Activated CD4-positive, alpha-beta memory T cell treated with anti-CD3 and anti-CD28 coated beads, Interleukin-2, amount 10 ng/mL, durations not matched to agents 7 days and 5 days (primary cell): ENCODE measurements around the gene USP20. TPM values are rescaled to one million over a fixed set of nuclear protein-coding genes. Genes with fewer than 3 reads are reported as not detected.
"Not testable (repeated sequence)": the region's sequence is repeated elsewhere in the genome, so short reads cannot be mapped to it uniquely, and the experiment has no call there.

ENCODE experiments used
- CTCF ChIA-PET: fragments of 350-600 bp; sonication (Branson Sonifier 250); formaldehyde crosslinking; loops from one replicate; lab custom pipeline; 2021; ENCODE audit warnings: antibody characterized with exemption, inconsistent platforms; lab: Charles Lee
- POLR2A ChIA-PET: fragments of 350-600 bp; sonication (Branson Sonifier 250); formaldehyde crosslinking; loops from one replicate; lab custom pipeline; 2021; ENCODE audit warnings: antibody characterized with exemption; lab: Charles Lee
- DNase-seq: peaks from one replicate; pipeline ENCODE4 v3.0.0-alpha.2; 2020
- H3K27ac Mint-ChIP-seq: one replicate; pipeline ENCODE4 v1.8.0; 2021; ENCODE audit warnings: mild to moderate bottlenecking, mixed read lengths
- H3K27me3 Mint-ChIP-seq: one replicate; pipeline ENCODE4 v1.8.0; 2021; ENCODE audit warnings: mixed read lengths
- H3K36me3 Mint-ChIP-seq: one replicate; pipeline ENCODE4 v1.8.0; 2021; ENCODE audit warnings: low read depth, mixed read lengths
- H3K4me1 Mint-ChIP-seq: one replicate; pipeline ENCODE4 v1.8.0; 2021; ENCODE audit warnings: mixed read lengths
- H3K4me3 Mint-ChIP-seq: one replicate; pipeline ENCODE4 v1.8.0; 2021; ENCODE audit warnings: mild to moderate bottlenecking, mixed read lengths
- H3K9me3 Mint-ChIP-seq: one replicate; pipeline ENCODE4 v1.8.0; 2021; ENCODE audit warnings: mixed read lengths
- total RNA-seq, 2 experiments: library from RNA; stranded (reverse); gene quantifications; one replicate each; pipeline ENCODE4 v1.2.3, GENCODE V29; 2021

The USP20 gene
- total RNA-seq = 10 to 100 TPM; 86.4 to 87.6 TPM

DNA sequence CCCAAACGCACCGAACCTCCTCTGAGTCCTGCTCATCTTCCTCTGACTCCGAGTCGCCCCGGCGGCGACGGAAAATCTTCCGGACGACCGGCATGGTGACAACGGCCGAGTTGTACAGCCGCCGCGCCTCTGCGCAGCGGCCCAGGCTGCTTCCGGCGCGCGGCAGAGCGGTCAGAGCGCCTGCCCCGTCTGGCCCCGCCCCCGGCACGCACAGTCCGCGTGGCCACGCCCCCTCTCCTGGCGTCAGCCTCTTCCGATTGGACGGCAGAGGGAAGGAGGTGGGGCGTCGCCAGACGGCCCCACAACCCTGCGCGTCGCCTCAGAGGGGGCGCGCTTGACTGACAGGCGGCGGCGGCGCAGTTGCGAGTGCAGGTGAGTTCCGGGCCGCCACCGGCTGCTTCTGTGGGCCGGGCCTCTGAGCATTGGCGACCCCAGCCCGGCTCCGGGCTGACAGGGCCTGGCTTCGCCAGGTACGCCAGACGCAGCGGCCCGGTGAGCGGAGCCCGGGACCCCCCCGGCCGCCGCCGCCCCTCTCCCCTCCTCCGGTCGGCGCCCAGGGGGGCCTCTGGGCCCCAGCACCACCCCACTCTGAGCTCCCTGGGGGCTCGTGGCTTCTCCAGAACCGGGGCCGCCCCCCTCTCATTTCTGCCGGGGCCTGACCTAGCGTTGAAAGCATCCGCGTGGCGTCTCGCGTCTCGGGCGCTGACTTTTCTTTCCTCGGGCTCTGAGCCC, at the start of gene USP20, which contains the start of gene C9orf78:
Gene USP20 (plus strand): TSS at position 331 of the 732 bp plus-strand sequence. CDS start 17,098 bp downstream, outside the sequence.
Gene C9orf78 (minus strand): TSS at position 148 of the 732 bp plus-strand sequence. CDS start 54 bp downstream, at position 94.
- H3K27ac Mint-ChIP-seq = peak within 1 kb of the TSS; percentile 96
- H3K36me3 Mint-ChIP-seq = peaks cover 59% of the 10 kb centered on the region

DNA sequence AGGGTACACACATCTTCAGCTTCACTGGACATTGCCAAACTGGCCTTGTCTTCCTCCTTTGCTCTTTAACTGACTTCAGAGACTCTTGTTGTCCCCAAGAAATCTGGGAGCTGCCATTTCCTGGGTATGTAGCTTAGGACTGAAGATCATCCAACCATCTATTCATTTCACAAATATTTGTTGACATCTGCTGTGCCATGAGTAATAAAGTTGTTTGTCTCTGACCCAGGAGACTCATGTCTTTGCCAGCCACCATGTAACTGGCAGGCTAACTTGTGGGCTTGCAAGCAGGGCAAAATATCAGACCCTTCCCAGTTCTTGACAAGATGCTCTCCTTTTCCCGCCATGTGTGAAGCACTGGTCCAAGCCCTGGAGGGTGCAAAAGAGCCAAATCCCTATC, 49.4 kb upstream of the USP20 start:
- no peak for DNase-seq
- Mint-ChIP-seq H3K4me3 (no peak overlapping the region), H3K4me1 (peaks cover 13% of the 10 kb centered on the region), H3K9me3 (no peaks in the 10 kb centered on the region), H3K27me3 (peaks cover 32% of the 10 kb centered on the region), H3K27ac (no peak overlapping the region), H3K36me3 (no peaks in the 10 kb centered on the region)
- ChIA-PET POLR2A (interaction anchor here (1.6 kb wide), 1 partner anchor 59 kb away, joined by 3 read pairs; no protein-coding TSS in a partner anchor), CTCF (interaction anchor here (1.0 to 5.0 kb wide), 7 partner anchors 9 to 654 kb away, joined by 3 to 47 read pairs (median 5); no protein-coding TSS in a partner anchor)

More for the DNA sequence above, at the start of gene USP20, which contains the start of gene C9orf78:
- POLR2A ChIA-PET = interaction anchor here (0.6 to 6.4 kb wide), 21 partner anchors 9 to 255 kb away, joined by 3 to 145 read pairs (median 4); partner anchors contain the start of genes GPR107, TOR1A and TOR1B
- CTCF ChIA-PET = interaction anchor here (0.5 to 1.8 kb wide), 5 partner anchors 9 to 265 kb away, joined by 3 to 10 read pairs (median 3); no protein-coding TSS in a partner anchor
- Mint-ChIP-seq H3K27me3 (no peaks in the 10 kb centered on the region), H3K4me1 (peaks cover 60% of the 10 kb centered on the region), H3K4me3 (peak within 1 kb of the TSS; percentile 99), H3K9me3 (no peaks in the 10 kb centered on the region)
- peak; percentile 97 for DNase-seq

DNA sequence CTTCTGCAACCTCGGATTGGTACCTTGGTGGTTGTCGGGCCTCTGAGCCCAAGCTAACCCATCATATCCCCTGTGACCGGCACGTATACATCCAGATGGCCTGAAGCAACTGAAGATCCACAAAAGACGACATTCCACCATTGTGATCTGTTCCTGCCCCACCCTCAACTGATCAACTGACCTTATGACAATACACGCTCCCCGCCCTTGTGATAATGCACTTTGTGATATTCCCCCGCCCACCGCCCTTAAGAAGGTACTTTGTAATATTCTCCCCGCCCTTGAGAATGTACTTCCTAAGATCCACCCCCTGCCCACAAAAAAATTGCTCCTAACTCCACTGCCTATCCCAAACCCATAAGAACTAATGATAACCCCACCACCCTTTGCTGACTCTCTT, 48.8 kb upstream of the USP20 start:
- ChIA-PET CTCF (interaction anchor here (1.1 to 5.0 kb wide), 5 partner anchors 10 to 655 kb away, joined by 3 to 47 read pairs (median 5); no protein-coding TSS in a partner anchor), POLR2A (interaction anchor here (1.0 to 1.6 kb wide), 2 partner anchors 60 to 61 kb away, joined by 3 read pairs; no protein-coding TSS in a partner anchor)
- H3K36me3 Mint-ChIP-seq = no peaks in the 10 kb centered on the region
- no peak overlapping the region for H3K27ac Mint-ChIP-seq
- no peaks in the 10 kb centered on the region for H3K9me3 Mint-ChIP-seq
- peaks cover 13% of the 10 kb centered on the region for H3K4me1 Mint-ChIP-seq
- DNase-seq = no peak
- H3K27me3 Mint-ChIP-seq = peaks cover 29% of the 10 kb centered on the region
- no peak overlapping the region for H3K4me3 Mint-ChIP-seq

DNA sequence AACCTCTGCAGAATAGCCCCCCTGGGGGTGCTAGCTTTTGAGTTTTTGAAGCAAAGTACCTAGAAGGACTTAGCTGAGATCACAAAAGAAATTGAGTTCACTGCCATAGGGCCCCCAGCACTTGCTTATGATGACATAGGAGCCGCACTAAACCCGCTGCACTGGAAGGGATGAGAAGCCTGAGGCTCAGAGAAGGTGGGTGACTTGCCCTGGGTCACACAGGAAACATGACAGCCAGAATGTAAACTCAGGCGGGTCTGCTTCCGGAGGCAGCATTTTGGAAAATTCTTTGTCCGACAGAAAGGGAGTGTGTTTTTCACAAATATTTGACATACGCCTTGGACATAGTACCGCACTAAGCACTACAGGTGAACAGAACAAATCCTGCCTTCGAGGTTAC, 40.7 kb upstream of the USP20 start:
- Mint-ChIP-seq H3K4me1 (peaks cover 10% of the 10 kb centered on the region), H3K4me3 (no peak overlapping the region), H3K36me3 (no peaks in the 10 kb centered on the region), H3K27ac (no peak overlapping the region), H3K9me3 (no peaks in the 10 kb centered on the region), H3K27me3 (peaks cover 10% of the 10 kb centered on the region)
- ChIA-PET CTCF (no interaction called here), POLR2A (interaction anchor here (1.1 kb wide), 1 partner anchor 57 kb away, joined by 3 read pairs; no protein-coding TSS in a partner anchor)
- no peak for DNase-seq

DNA sequence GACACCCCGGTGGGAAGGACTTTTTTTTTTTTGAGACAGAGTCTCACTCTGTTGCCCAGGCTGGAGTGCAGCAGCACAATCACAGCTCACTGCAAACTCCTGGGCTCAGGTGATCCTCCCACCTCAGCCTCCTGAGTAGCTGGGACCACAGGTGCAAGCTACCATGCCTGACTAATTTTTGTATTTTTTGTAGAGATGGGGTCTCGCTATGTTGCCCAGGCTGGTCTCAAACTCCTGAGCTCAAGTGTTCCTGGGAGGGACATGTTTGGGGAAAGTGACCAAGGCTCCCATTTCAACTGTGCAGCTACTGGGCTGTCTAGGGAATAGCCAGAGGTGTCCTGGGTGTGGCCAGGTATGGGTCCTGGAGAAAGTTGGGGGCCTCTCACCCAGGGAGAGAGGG, 39.2 kb upstream of the USP20 start:
- POLR2A ChIA-PET, H3K36me3 Mint-ChIP-seq, DNase-seq, H3K4me1 Mint-ChIP-seq, H3K4me3 Mint-ChIP-seq, H3K27me3 Mint-ChIP-seq, H3K9me3 Mint-ChIP-seq, H3K27ac Mint-ChIP-seq: not testable (repeated sequence)
- CTCF ChIA-PET = interaction anchor here (1.0 kb wide), 1 partner anchor 58 kb away, joined by 4 read pairs; no protein-coding TSS in a partner anchor

DNA sequence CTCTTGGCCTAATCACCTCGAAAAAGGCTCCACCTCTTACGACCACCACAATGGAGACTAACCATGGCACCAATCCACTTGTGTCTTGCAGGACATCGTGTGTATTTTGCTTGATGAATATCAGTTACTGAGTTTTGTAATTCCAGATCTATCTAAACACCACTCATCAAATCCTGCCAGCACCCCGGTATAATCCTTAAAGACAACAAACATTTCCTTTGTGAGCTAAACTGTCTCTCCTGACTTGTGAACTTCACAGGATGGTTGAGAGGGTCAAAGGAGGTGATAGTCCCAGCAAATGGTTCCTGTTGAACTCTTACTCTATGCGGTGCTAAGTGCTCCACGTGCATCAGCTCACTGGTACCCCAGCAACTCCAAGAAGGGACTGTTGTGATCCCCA, 36.3 kb upstream of the USP20 start:
- Mint-ChIP-seq H3K4me3 (no peak overlapping the region), H3K36me3 (peaks cover 2% of the 10 kb centered on the region), H3K9me3 (no peaks in the 10 kb centered on the region), H3K27me3 (peaks cover 3% of the 10 kb centered on the region), H3K27ac (no peak overlapping the region), H3K4me1 (peaks cover 8% of the 10 kb centered on the region)
- CTCF ChIA-PET = interaction anchor here (0.6 to 1.4 kb wide), 3 partner anchors 9 to 206 kb away, joined by 3 to 8 read pairs (median 5); no protein-coding TSS in a partner anchor
- POLR2A ChIA-PET = no interaction called here
- DNase-seq = no peak

DNA sequence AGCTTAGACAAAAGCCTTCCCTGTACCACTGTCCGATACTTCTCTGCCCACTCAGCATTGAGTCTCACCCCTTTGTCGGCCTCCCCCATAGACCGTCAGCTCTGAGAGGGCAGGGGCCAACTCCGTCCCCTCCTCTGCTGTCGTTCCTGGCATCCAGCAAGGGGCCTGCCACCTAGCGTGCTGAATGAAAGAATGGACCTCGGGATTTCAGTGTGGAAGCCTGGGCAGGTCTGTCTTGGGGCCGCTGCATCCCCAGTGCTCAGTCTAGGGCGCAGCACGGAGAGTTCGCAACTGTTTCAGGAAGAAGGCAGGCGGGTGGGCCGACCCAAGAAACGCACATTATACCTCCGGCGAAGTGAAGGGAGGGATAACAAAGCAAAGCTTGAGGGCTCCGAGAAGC, 33.8 kb upstream of the USP20 start:
- DNase-seq = no peak
- Mint-ChIP-seq H3K36me3 (peaks cover 19% of the 10 kb centered on the region), H3K9me3 (no peaks in the 10 kb centered on the region), H3K4me1 (peaks cover 27% of the 10 kb centered on the region), H3K4me3 (peak overlapping the region; percentile 34), H3K27me3 (no peaks in the 10 kb centered on the region), H3K27ac (peak overlapping the region; percentile 15)
- POLR2A ChIA-PET = no interaction called here
- CTCF ChIA-PET = interaction anchor here (3.1 kb wide), 1 partner anchor 11 kb away, joined by 10 read pairs; no protein-coding TSS in a partner anchor

DNA sequence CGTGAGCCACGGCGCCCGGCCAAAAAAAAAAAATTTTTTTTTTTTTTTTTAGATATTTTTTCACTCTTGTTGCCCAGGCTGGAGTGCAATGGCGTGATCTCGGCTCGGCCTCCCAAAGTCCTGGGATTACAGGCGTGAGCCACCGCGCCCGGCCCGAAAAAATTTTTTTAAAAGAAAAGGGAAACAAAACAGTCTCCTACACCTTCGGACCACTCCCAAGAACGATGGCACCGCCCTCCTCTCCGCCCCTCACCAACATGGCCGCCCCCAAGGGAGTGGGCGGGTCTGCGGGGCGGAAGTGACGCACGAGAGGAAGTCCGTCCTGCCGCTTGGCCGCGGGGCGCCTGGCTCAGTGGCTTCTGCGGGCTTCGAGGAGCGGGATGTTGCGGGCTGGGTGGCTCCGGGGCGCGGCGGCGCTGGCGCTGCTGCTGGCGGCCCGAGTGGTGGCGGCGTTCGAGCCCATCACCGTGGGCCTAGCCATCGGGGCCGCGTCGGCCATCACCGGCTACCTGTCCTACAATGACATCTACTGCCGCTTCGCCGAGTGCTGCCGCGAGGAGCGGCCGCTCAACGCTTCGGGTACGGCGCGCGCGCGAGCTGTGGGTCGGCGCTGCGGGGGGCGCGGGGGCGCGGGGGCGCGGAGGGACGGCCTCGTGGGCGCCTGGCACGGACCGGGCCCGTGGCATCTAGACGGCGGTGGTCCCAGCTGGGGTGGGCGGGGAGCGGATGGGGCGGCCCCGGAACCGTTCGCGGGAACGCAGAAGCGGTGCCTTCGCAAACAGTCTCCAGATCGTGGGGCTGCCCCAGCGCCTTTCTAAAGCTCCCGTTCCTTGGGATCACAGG, 32.2 kb upstream of the USP20 start, which contains the start of gene TOR1B:
Gene TOR1B (plus strand): TSS at position 352 of the 843 bp plus-strand sequence. CDS start 29 bp downstream, at position 381.
- POLR2A ChIA-PET = interaction anchor here (0.6 to 1.8 kb wide), 17 partner anchors 12 to 1728 kb away, joined by 3 to 8 read pairs (median 4); partner anchors contain the start of genes C9orf78, NTMT1, TOR1A and USP20
- DNase-seq = peak; percentile 96
- Mint-ChIP-seq H3K27ac (peak within 1 kb of the TSS; percentile 86), H3K36me3 (peaks cover 31% of the 10 kb centered on the region), H3K4me3 (peak within 1 kb of the TSS; percentile 90), H3K9me3 (no peaks in the 10 kb centered on the region), H3K4me1 (peaks cover 27% of the 10 kb centered on the region), H3K27me3 (no peaks in the 10 kb centered on the region)
- CTCF ChIA-PET = interaction anchor here (0.6 to 3.1 kb wide), 6 partner anchors 10 to 237 kb away, joined by 3 to 10 read pairs (median 4); no protein-coding TSS in a partner anchor

DNA sequence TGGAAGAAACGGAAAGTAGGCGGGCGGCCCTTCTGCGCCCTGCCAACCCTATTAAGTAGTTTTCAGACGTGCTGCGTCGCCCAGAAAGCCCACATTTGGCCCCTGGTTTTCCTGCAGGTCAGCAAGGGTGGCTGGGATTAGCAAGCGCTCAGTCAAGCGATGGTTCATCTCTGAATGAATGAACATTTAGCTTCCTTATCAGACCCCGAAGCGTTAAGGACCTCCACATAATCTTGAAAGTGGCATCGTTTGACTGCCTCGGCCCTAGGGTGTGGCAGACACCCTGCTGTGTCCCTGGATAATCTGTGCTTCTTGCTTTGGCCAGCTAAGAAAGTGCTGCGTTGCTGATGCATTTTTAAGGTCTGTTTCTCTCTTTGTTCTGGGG, 31.6 kb upstream of the USP20 start:
- Mint-ChIP-seq H3K4me3 (peak overlapping the region; percentile 90), H3K4me1 (peaks cover 28% of the 10 kb centered on the region), H3K9me3 (no peaks in the 10 kb centered on the region), H3K27me3 (no peaks in the 10 kb centered on the region), H3K27ac (peak overlapping the region; percentile 86), H3K36me3 (peaks cover 34% of the 10 kb centered on the region)
- DNase-seq = peak; percentile 29
- ChIA-PET POLR2A (interaction anchor here (0.8 to 1.8 kb wide), 15 partner anchors 11 to 663 kb away, joined by 3 to 8 read pairs (median 5); partner anchors contain the start of genes C9orf78, NTMT1, TOR1A and USP20), CTCF (interaction anchor here (0.7 to 3.1 kb wide), 5 partner anchors 11 to 179 kb away, joined by 3 to 10 read pairs (median 4); no protein-coding TSS in a partner anchor)

DNA sequence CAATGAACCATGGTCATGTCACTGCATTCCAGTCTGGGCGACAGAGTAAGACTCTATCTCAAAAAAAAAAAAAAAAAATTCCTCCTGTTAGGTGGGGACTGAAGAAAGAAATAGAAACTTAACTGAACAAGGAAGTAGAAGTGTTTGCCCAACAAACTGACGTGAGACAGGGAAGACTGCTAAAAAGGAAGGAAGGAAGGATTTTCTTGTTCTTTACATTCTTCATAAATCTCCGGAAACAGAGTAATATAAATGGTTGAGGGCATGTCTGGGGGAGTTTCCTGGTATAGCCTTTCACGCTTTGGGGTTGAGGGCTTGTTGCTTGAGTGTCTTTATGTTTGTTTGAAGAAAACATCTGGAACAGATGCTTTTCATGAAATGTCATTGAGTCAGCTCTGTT, 29.2 kb upstream of the USP20 start:
- H3K36me3 Mint-ChIP-seq = peaks cover 58% of the 10 kb centered on the region
- ChIA-PET POLR2A (no interaction called here), CTCF (interaction anchor here (1.5 kb wide), 1 partner anchor 16 kb away, joined by 3 read pairs; no protein-coding TSS in a partner anchor)
- peaks cover 30% of the 10 kb centered on the region for H3K4me1 Mint-ChIP-seq
- peak overlapping the region; percentile 45 for H3K27ac Mint-ChIP-seq
- no peaks in the 10 kb centered on the region for H3K9me3 Mint-ChIP-seq
- no peaks in the 10 kb centered on the region for H3K27me3 Mint-ChIP-seq
- no peak overlapping the region for H3K4me3 Mint-ChIP-seq
- no peak for DNase-seq

DNA sequence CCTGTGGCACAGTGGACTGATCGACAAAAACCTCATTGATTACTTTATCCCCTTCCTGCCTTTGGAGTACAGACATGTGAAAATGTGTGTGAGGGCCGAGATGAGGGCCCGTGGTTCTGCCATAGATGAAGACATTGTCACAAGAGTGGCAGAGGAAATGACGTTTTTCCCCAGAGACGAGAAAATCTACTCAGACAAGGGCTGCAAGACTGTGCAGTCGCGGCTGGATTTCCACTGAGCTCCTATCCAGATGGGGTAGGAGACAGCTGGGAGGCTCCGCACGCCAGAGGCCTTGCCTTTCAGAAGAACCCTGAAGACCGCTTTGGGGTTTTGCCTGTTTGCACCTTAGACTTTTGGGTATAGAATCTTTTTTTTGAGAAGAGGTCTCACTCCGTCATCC, 25.9 kb upstream of the USP20 start:
- ChIA-PET POLR2A (interaction anchor here (0.8 to 1.6 kb wide), 2 partner anchors 17 to 20 kb away, joined by 3 to 5 read pairs; no protein-coding TSS in a partner anchor), CTCF (no interaction called here)

DNA sequence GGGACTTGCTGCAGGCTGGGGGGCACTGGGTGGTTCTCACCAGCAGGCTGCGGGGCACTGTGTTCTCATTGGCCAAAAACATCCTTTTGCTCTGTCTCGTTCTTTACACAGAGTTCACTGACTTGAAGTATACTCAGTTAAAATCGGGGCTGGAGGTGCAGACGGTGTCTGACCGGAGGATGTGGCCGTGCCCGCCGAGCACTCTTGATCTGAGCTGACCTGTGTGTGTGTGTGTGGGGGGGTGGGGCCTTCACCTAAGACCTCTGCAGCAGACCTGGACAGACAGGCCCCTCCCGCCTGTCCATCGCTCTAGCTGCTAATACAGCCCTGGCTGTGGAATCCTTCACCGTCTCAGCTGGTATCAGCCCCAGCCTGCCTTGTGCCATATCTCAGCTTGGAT, 25.1 kb upstream of the USP20 start:
- no peak for DNase-seq
- H3K4me3 Mint-ChIP-seq = no peak overlapping the region
- POLR2A ChIA-PET = interaction anchor here (1.0 to 3.1 kb wide), 3 partner anchors 12 to 53 kb away, joined by 3 to 15 read pairs (median 5); no protein-coding TSS in a partner anchor
- H3K27ac Mint-ChIP-seq = no peak overlapping the region
- CTCF ChIA-PET = no interaction called here
- no peaks in the 10 kb centered on the region for H3K9me3 Mint-ChIP-seq
- H3K4me1 Mint-ChIP-seq = peaks cover 26% of the 10 kb centered on the region
- H3K36me3 Mint-ChIP-seq = peaks cover 76% of the 10 kb centered on the region
- no peaks in the 10 kb centered on the region for H3K27me3 Mint-ChIP-seq

More for the DNA sequence above, 25.9 kb upstream of the USP20 start:
- no peak overlapping the region for H3K4me3 Mint-ChIP-seq
- H3K9me3 Mint-ChIP-seq = no peaks in the 10 kb centered on the region
- no peaks in the 10 kb centered on the region for H3K27me3 Mint-ChIP-seq
- peaks cover 25% of the 10 kb centered on the region for H3K4me1 Mint-ChIP-seq
- DNase-seq = no peak
- H3K36me3 Mint-ChIP-seq = peaks cover 75% of the 10 kb centered on the region
- H3K27ac Mint-ChIP-seq = no peak overlapping the region
